NOMO-1 (cell line): ENCODE results near the gene ZBTB3.
"Not testable (repeated sequence)": the region's sequence is repeated elsewhere in the genome, so short reads cannot be mapped to it uniquely, and the experiment has no call there.

ENCODE experiments used
- DNase-seq, 2 experiments: peaks; one replicate each; lab custom pipeline; 2025; ENCODE audit not compliant: unreplicated experiment in 2 of 2; lab: John Stamatoyannopoulos, UW

Gene ZBTB3

GRCh38 chr11:62753736-62754603, at the start of gene ZBTB3:
TSS of gene ZBTB3 (minus strand) at chr11:62754160. CDS start at chr11:62753664, 496 bp downstream.
- peak; percentile 99 to 100 for DNase-seq

DNA sequence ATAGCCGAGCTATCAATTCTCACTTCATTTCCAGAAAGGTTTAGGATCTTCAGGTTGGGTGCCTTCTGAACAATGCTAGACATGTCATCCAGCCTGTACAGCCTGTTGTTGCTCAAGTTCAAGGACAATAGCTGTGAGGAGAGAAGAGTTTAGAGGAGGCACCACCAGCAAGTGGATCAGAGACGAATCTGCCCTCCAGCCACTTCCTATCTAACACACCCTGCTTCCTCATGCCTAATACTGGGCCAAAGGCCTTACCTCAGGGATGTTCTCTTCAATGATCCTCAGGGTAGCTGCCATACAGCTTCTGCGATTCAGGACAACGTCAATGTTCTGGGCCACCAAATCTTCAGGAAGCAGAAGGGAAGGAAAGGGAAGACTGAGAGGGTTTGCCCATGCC, 47.1 kb upstream of the ZBTB3 start:
- no peak for DNase-seq

DNA sequence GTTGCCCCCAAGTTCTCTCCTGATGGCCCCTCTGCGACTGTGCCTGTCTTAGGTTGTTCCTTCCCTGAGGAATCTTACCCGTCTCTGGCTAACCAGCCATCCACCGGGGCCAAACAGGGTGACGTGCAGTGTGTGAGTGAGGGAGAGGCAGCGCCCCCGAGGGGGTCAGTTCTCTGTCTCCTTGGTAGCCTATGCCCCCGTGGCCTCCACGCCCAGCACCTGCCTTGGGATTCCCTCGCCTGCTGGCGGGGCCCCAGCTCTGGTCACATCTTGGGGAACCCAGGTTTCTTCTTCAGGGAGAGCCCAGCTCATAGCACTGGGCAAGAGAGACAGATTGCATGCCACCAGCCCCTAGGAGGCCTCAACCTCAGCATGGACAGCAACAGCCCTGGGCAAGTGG, 45.5 kb upstream of the ZBTB3 start:
- no peak for DNase-seq

DNA sequence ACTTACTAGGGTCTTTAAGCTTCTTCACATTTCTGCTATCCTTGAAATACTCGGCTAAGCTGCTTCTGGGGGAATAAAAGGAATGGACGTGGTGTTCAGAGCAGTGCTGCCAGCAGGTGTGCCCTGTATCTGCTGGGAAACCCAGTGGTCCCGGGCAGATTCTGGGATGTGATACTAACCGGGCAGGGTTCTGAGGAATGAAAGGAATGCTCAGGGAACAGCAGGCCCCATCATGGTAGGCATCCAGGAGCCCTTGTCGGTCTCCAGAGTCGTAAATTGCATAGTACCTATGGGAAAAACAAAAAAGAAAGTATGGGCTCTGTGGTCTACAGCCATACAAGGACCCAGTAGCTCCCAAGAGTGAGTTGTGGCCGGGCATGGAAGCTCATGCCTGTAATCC, 42.3 kb upstream of the ZBTB3 start:
- DNase-seq, result no peak

DNA sequence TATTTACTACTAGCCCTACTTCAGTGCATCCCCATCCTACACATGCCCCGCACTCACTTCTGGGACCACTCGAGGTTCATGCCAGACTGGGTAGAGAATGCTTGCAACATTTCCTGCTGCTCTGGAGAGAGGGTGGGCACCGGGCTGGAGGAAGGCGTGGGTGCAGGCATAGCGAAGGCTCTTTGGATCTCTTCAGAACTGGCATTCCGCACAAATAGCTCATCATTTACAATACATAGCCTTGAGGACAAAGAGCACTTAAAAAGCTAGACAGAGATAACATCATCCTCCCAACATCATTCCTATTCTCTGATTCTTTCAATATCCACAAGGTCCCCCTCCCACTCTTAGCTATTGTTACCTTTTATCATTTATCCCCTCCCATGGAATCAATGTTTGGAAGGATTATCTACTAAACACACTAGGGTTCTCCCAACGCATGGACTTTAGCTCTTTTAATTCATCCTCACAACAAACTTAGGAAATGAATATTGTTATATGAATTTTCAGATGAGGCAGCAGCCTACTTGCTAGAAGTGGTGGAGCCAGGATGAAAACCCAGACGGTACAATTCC, 40.3 kb upstream of the ZBTB3 start:
- DNase-seq, result no peak

GRCh38 chr11:62792202-62792575, 38.2 kb upstream of the ZBTB3 start:
- no peak for DNase-seq

- DNase-seq, result peak; percentile 71 to 89
Observed at GRCh38 chr11:62791501-62792201, 37.7 kb upstream of the ZBTB3 start, which contains the start of gene TMEM223. TSS of gene TMEM223 (minus strand) at chr11:62792006. CDS start at chr11:62791994, 12 bp downstream.

DNA sequence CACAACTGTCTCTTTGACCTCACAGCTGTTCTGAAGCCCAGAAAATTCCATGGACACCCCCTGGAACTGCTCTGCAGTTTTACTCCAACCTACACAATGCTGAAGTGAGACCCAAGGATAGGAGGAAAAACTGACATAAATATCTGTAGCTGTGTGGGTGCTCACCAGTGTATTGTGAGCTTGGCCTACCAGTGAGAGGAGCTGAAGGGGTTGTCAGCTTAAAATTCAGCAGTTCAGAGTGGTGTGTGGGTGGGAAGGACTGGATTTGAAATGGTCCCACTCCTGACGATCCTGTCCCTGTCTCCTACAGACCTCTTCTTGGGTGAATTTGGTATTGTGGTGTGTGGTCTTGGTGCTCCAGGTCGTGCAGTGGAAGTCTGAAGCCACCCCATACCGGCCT, 35.6 kb upstream of the ZBTB3 start:
- DNase-seq, result no peak

DNA sequence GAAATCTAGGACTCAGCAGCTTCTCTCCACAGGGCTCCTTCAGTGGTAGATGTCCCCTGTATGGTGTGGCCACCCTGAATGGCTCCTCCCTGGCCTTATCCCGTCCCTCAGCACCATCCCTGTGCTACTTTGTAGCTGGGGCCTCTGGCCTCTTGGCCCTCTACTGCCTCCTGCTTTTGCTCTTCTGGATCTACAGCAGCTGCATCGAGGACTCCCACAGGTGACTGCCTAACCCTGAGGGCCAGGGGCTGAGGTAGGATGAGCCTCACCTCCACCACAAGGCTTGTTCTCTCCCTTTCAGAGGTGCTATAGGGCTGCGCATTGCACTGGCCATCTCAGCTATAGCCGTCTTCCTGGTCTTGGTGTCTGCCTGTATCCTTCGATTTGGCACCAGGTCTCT, 35.0 kb upstream of the ZBTB3 start:
- no peak for DNase-seq

DNA sequence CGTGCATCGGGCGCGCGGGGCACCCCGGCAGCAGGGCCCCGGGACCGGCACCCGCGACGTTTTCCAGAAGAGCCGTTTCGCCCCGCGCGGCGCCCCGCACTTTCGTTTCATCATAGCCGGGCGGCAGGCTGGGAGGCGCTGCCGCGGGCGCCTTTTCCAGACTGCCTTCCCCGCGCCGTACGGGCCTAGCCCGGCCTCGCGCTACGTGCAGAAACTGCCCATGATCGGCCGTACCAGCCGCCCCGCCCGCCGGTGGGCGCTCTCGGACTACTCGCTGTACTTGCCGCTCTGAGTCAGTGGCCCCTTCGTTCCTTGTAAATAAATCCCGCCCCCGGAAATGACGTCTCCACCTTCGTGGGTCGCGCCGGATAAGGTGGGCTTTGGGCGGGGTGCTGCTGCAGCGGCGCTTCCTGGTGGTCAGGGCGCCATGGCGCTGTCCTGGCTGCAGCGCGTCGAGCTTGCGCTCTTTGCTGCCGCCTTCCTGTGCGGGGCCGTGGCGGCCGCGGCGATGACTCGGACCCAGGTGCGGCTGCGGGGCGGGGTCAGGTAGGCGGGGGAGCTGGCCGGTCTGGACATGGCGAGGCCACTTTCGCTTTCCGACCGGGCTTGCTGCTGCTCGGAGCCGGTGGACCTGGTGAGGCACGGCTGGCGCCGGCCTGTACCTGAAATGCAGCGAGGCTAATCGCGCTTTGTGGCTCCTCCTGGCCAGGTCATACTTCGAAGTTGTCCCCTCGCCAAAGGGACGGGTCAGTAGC, 33.2 kb upstream of the ZBTB3 start, which contains the start of gene TMEM179B:
TSS of gene TMEM179B (plus strand) at position 398 of the 755 bp plus-strand sequence. CDS start at position 428, 30 bp downstream.
- DNase-seq, result peak; percentile 97 to 99

DNA sequence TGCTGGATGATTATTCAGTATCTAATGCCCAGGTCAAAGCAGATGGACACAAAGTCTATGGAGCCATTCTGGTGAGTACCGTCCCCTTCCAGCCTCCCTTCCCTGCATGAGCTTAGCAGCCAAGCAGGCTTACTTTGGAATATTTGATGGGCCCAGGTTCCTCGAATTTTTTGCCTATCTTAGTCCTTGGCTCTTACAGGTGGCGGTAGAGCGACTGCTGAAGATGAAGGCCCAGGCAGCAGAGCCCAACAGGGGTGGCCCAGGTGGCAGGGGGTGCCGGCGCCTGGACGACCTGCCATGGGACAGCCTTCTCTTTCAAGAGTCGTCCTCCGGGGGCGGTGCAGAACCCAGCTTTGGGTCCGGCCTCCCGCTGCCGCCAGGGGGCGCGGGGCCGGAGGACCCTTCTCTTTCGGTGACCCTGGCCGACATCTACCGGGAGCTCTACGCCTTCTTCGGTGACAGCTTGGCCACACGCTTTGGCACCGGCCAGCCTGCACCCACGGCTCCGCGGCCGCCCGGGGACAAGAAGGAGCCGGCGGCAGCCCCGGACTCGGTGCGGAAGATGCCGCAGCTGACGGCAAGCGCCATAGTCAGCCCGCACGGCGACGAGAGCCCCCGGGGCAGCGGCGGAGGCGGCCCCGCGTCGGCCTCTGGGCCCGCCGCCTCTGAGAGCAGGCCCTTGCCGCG, 32.5 kb upstream of the ZBTB3 start:
- peak; percentile 76 to 83 for DNase-seq

- DNase-seq, result no peak
Observed at GRCh38 chr11:62782753-62783152, 28.8 kb upstream of the ZBTB3 start.

DNA sequence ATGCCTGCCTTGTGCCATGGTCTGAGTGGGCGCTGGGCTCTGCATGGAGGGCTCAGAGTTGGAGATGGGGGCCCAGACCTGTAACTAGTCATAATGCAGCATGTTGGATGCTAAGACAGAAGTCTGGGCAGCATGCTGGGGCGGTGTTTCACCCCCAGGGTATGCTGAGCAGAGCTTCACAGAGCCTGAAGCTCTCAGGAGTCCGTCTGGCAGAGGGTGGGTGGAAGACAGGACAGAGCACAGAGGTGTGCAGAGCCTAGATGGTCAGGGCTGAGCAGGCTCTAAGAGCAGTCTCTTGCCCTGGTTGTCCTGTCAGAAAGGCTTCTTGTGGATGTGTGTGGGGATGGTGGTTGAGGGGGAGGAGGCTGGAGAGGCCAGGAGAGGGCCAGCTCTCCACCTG, 24.5 kb upstream of the ZBTB3 start:
- DNase-seq, result no peak

DNA sequence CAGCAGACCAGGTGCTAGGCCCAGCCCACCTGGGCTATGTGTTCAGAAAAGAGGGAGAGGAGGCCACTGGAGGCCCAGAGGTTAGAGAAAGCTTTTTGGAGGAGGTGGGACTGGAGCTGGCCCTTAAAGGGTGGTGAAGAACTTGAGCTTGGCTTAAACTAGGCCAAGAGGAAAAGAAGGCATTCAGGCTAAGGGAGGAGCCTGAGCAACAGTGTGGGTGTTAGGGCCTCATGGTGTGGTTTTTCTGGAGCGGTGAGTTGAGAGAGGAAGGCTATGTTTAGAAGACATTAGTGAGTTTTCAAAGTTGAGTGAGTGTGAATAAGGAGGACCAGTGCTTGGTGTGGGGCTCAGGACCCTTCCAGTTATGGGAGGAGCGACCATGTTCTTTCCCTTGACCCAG, 23.4 kb upstream of the ZBTB3 start:
- no peak for DNase-seq

- DNase-seq, result no peak
Observed at GRCh38 chr11:62775646-62776045, 21.7 kb upstream of the ZBTB3 start.

DNA sequence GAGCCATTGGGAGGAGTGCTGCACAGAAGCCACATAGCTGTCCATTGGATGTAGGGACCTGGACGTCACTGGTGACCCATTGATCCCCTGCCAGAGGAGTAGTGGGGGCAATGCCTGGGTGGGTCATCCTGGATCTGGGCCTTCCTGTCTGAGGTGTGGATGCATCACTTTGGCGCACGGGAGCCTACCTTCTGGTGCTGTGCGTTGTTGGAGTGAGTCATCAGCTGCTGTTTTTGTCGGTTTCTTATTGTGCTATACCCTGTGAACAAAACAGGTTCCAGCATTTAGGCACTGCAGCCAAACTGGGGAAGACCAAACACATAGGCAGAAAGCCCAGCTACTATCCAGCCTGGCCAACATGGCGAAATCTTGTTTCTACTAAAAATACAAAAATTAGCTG, 20.4 kb upstream of the ZBTB3 start:
- DNase-seq, result no peak

DNA sequence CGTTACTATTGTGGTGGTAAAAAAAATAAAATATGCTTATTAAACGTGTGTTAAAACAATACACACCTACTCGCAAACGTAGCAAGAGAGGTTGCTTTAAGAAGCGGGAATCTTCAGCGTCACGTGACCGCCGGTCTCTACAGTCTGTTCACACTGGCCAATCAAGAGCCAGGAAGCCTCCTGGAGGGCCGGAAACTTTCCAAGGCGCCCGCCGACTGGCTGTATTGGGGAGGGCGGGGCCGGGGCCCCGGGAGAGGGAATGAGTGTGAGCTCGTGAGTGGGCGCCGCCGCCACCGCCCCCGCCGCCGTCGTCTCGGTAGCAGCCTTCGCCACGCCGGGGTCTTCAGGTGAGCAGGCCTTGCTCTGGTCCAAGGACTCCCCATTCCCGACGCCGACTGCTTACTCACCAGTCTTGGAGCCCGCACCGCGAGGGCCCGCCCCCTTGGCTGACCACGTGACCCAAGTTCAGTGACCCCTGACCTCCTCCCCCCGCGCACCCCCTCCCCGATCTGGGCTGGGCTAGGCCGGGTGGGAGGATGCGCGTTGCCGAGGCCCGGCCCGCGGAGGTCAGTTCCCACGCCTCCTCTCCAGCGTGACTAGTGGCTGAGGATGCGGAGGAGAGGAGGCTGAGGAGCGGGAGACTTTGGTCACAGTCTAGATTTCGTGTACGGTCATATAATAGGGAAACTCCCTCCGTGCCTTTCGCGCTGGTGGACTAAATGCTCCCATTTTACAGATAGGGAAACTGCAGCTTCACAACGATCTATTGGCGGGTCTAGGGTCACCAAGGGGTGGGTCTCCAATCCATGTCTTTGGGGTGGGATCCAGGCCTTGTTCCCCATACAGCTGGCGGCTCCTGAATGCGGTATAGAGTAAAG, 17.4 kb upstream of the ZBTB3 start, which contains the start of gene TAF6L:
TSS of gene TAF6L (plus strand) at position 253 of the 878 bp plus-strand sequence. CDS start 4,388 bp downstream, outside the sequence.
- DNase-seq, result peak; percentile 93 to 94

GRCh38 chr11:62770778-62771143, 16.8 kb upstream of the ZBTB3 start:
- DNase-seq, result peak in 1 of 2 experiments; percentile 45

DNA sequence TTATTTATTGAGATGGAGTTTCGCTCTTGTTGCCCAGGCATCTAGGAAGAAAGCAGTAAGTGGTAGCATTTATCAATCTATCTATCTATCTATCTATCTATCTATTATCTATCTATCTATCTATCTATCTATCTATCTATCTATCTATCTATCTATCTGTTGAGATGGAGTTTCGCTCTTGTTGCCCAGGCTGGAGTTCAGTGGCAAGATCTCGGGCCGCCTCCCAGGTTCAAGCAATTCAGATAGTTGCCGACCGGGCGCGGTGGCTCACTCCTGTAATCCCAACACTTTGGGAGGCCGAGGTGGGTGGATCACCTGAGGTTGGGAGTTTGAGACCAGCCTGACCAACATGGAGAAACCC, 6.9 kb upstream of the ZBTB3 start:
- DNase-seq, result not testable (repeated sequence)
